Fibroblast of lung (primary cell): ENCODE data around the gene PGAP1. TPM values are rescaled to one million over a fixed set of nuclear protein-coding genes. Genes with fewer than 3 reads are reported as not detected.

ENCODE experiments used
- DNase-seq, 2 donors: peaks; one replicate each; pipeline versions ENCODE4 v3.0.0 to v3.0.0-alpha.2; 2010; ENCODE audit warnings: low read depth in 2 of 2
- H2AFZ ChIP-seq: 2 replicates; pipeline ENCODE4 v1.5.1; 2012; ENCODE audit warnings: low read length, control low read depth, inconsistent platforms
- H3K27ac ChIP-seq: 2 replicates; pipeline ENCODE4 v1.5.1; 2011; ENCODE audit warnings: low read length, control low read depth; ENCODE audit not compliant: insufficient read depth
- H3K27me3 ChIP-seq: 2 replicates; pipeline ENCODE4 v1.5.1; 2011; ENCODE audit warnings: mild to moderate bottlenecking, low read length; ENCODE audit not compliant: control insufficient read depth, insufficient read depth
- H3K36me3 ChIP-seq: 2 replicates; pipeline ENCODE4 v1.5.1; 2011; ENCODE audit warnings: low read length; ENCODE audit not compliant: control insufficient read depth, insufficient read depth
- H3K4me1 ChIP-seq: 2 replicates; pipeline ENCODE4 v1.5.1; 2011; ENCODE audit warnings: low read length; ENCODE audit not compliant: control insufficient read depth, insufficient read depth; ENCODE audit errors: extremely low read depth
- H3K4me2 ChIP-seq: 2 replicates; pipeline ENCODE4 v1.5.1; 2011; ENCODE audit warnings: low read length, control low read depth; ENCODE audit not compliant: insufficient read depth; ENCODE audit errors: extremely low read depth
- H3K4me3 ChIP-seq, 4 experiments: fragments of 200-600 bp in 1 of 4; sonication (generic) in 1 of 4; replicated peaks in 1 of 4; 2 replicates each; pipeline ENCODE4 v1.5.1; 2011 to 2016; ENCODE audit warnings: low read length in 4 of 4, low read depth in 3 of 4, mild to moderate bottlenecking in 3 of 4, control low read depth in 2 of 4, inconsistent platforms in 1 of 4, mixed read lengths in 1 of 4; ENCODE audit not compliant: insufficient read depth in 1 of 4; ENCODE audit errors: control extremely low read depth in 1 of 4
- H3K79me2 ChIP-seq: 2 replicates; pipeline ENCODE4 v1.5.1; 2012; ENCODE audit warnings: mild to moderate bottlenecking, low read length, inconsistent platforms; ENCODE audit not compliant: control insufficient read depth, insufficient read depth
- H3K9ac ChIP-seq: 2 replicates; pipeline ENCODE4 v1.5.1; 2011; ENCODE audit warnings: mild to moderate bottlenecking, low read length, control low read depth; ENCODE audit not compliant: insufficient read depth
- H3K9me3 ChIP-seq: 2 replicates; pipeline ENCODE4 v1.5.1; 2012; ENCODE audit warnings: low read depth, low read length; ENCODE audit not compliant: control insufficient read depth, insufficient read depth
- H4K20me1 ChIP-seq: 2 replicates; pipeline ENCODE4 v1.5.1; 2011; ENCODE audit warnings: low read length; ENCODE audit not compliant: control insufficient read depth, insufficient read depth; ENCODE audit errors: extremely low read depth
- CTCF ChIP-seq, 2 donors: IDR thresholded peaks in 1 of 2; conservative IDR thresholded peaks in 1 of 2; 1 replicate in 1 of 2; 2 replicates in 1 of 2; pipeline ENCODE4 v1.5.1; 2011 to 2012; ENCODE audit warnings: low read length in 2 of 2, control low read depth in 1 of 2, inconsistent platforms in 1 of 2, low read depth in 1 of 2, mild to moderate bottlenecking in 1 of 2
- EZH2 ChIP-seq: IDR thresholded peaks from 2 replicates; pipeline ENCODE4 v1.5.1; 2012; ENCODE audit warnings: low read length, control low read depth, mild to moderate bottlenecking; ENCODE audit errors: missing control alignments
- polyA plus RNA-seq, 2 donors: library from polyadenylated mRNA; depleted of rRNA in 1 of 2; stranded (reverse) in 1 of 2; unstranded in 1 of 2; fragments of >200 nt; gene quantifications; 2 replicates each; pipeline ENCODE4 v1.2.1, GENCODE V29; 2011 to 2012; ENCODE audit warnings: missing spikeins in 1 of 2
- total RNA-seq: library from RNA; depleted of rRNA; stranded (reverse); fragments of >200 nt; gene quantifications from 2 replicates; pipeline ENCODE4 v1.2.1, GENCODE V29; 2014

The PGAP1 gene
- total and polyA plus RNA-seq, 2 donors (not counting 1 experiment from before 2014, with no cell fraction given): 7.0 to 12.1 TPM

- no peaks in the 10 kb centered on the region for H3K9me3 ChIP-seq
- H3K4me3 ChIP-seq: no peak overlapping the region
- H2AFZ ChIP-seq: no peak overlapping the region
- H3K79me2 ChIP-seq: no peaks in the 10 kb centered on the region
- H3K9ac ChIP-seq: no peak overlapping the region
- H3K27me3 ChIP-seq: no peaks in the 10 kb centered on the region
- no peak overlapping the region for H3K4me2 ChIP-seq
- no peaks in the 10 kb centered on the region for H3K36me3 ChIP-seq
- TF ChIP-seq CTCF (conservative IDR thresholded peaks at IDR 0.05 in 1 of 2, IDR thresholded peaks at IDR 0.05 in 1 of 2; ENCODE audit: low read depth in 1 of 2, low read length in 2 of 2) (no peak), EZH2 (no peak)
- no peaks in the 10 kb centered on the region for H3K4me1 ChIP-seq
- H4K20me1 ChIP-seq: no peaks in the 10 kb centered on the region
- no peak for DNase-seq
- no peak overlapping the region for H3K27ac ChIP-seq
These were observed 31.5 kb upstream of the PGAP1 start for GRCh38 chr2:196957881-196958525.

GRCh38 chr2:196957442-196957841, 30.9 kb upstream of the PGAP1 start:
- TF ChIP-seq CTCF (conservative IDR thresholded peaks at IDR 0.05 in 1 of 2, IDR thresholded peaks at IDR 0.05 in 1 of 2; ENCODE audit: low read depth in 1 of 2, low read length in 2 of 2): no peak
- Histone ChIP-seq H3K79me2 (no peaks in the 10 kb centered on the region), H4K20me1 (no peaks in the 10 kb centered on the region), H3K4me3 (no peak overlapping the region), H2AFZ (no peak overlapping the region), H3K4me1 (no peaks in the 10 kb centered on the region), H3K9ac (no peak overlapping the region), H3K9me3 (no peaks in the 10 kb centered on the region), H3K4me2 (no peak overlapping the region), H3K27ac (no peak overlapping the region), H3K36me3 (no peaks in the 10 kb centered on the region), H3K27me3 (no peaks in the 10 kb centered on the region)
- no peak for DNase-seq

GRCh38 chr2:196956069-196956468, 29.6 kb upstream of the PGAP1 start:
- TF ChIP-seq CTCF (conservative IDR thresholded peaks at IDR 0.05 in 1 of 2, IDR thresholded peaks at IDR 0.05 in 1 of 2; ENCODE audit: low read depth in 1 of 2, low read length in 2 of 2) (no peak), EZH2 (no peak)
- Histone ChIP-seq H3K9ac (no peak overlapping the region), H3K36me3 (no peaks in the 10 kb centered on the region)

More at GRCh38 chr2:196956069-196956468, 29.6 kb upstream of the PGAP1 start:
- no peak overlapping the region for H3K27ac ChIP-seq
- no peaks in the 10 kb centered on the region for H3K9me3 ChIP-seq
- H4K20me1 ChIP-seq: no peaks in the 10 kb centered on the region
- no peak overlapping the region for H2AFZ ChIP-seq
- H3K79me2 ChIP-seq: no peaks in the 10 kb centered on the region
- no peak for DNase-seq
- H3K4me3 ChIP-seq: no peak overlapping the region
- H3K27me3 ChIP-seq: no peaks in the 10 kb centered on the region
- no peaks in the 10 kb centered on the region for H3K4me1 ChIP-seq
- no peak overlapping the region for H3K4me2 ChIP-seq
